ENCODE measurements around the gene AMER2. TPM values are rescaled to one million over a fixed set of nuclear protein-coding genes. Genes with fewer than 3 reads are reported as not detected.

Gene AMER2
- total RNA-seq, 1 donor from 2014 or later: not detected

DNA sequence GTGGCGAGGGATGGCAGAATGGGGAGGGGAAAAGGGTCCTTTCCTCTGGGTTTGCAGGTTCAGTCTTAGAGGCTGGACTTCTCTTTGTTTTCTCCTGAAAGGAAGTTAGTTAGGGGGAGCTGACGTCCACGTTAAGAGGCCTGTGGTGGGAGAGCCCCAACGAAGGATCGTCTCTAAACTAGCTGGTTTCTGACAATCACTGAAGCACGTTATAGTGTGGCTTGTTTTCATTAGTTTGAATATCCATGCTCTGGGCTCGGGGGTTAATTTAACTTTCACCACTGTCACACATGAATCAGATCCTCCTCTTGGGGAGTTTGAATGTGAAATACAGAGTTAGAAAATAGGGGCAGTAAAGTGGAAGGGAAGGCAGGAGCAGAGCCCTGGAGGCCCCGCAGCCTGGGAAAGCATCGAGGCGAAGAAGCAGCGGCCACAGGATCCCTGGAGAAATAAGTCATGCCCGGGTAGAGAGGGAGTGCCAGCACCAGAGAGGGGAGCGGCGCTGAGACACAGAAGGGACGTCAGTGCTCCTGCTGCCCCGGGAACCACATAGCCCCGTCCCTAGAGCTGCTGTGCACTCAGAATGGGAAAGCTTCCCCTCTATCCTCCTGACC, 31.1 kb upstream of the AMER2 start:
- H3K27me3 ChIP-seq (ENCODE audit: low read depth): peaks cover 56% of the 10 kb centered on the region
- no peak overlapping the region for H3K27ac ChIP-seq (replicated peaks)
- H3K9me3 ChIP-seq (replicated peaks): no peaks in the 10 kb centered on the region
- no peaks in the 10 kb centered on the region for H3K36me3 ChIP-seq
- intact Hi-C loops (cut with micrococcal nuclease): no loop called here
- TF ChIP-seq CTCF (IDR thresholded peaks at IDR 0.05; ENCODE audit: borderline replicate concordance): no peak
- DNase-seq: no peak
- H3K4me3 ChIP-seq: no peak overlapping the region
- H3K4me1 ChIP-seq: no peaks in the 10 kb centered on the region

DNA sequence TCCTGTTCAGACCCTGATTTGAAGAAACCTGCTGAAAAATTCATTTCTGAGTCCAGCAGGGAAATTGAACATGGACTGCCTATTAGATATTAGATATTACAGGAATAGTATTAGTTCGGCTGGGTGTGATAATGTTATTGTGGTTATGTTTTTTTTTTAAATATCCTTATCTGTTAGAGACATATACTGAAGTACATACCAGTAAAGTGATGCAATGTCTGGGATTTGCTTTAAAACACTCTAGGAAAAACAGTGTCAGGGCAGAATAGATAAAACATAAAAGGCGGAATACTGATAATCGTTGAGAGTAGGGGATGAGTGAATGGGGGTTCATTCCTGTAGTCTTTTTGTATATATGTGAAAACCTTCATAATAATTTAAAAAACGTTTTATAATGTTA, 28.7 kb upstream of the AMER2 start:
- no peak for DNase-seq
- intact Hi-C loops (cut with micrococcal nuclease): no loop called here
- H3K9me3 ChIP-seq (replicated peaks): no peaks in the 10 kb centered on the region
- no peak overlapping the region for H3K4me3 ChIP-seq
- no peaks in the 10 kb centered on the region for H3K4me1 ChIP-seq
- no peaks in the 10 kb centered on the region for H3K36me3 ChIP-seq
- TF ChIP-seq CTCF (IDR thresholded peaks at IDR 0.05; ENCODE audit: borderline replicate concordance): no peak
- H3K27me3 ChIP-seq (ENCODE audit: low read depth): peaks cover 50% of the 10 kb centered on the region
- H3K27ac ChIP-seq (replicated peaks): no peak overlapping the region

GRCh38 chr13:25198647-25199046, 26.6 kb upstream of the AMER2 start:
- DNase-seq: no peak
- H3K4me3 ChIP-seq: no peak overlapping the region
- no peaks in the 10 kb centered on the region for H3K36me3 ChIP-seq
- no peak for TF ChIP-seq CTCF (IDR thresholded peaks at IDR 0.05; ENCODE audit: borderline replicate concordance)
- H3K9me3 ChIP-seq (replicated peaks): peaks cover 3% of the 10 kb centered on the region
- intact Hi-C loops (cut with micrococcal nuclease): no loop called here
- H3K4me1 ChIP-seq: no peaks in the 10 kb centered on the region
- no peak overlapping the region for H3K27ac ChIP-seq (replicated peaks)
- H3K27me3 ChIP-seq (ENCODE audit: low read depth): peaks cover 55% of the 10 kb centered on the region

DNA sequence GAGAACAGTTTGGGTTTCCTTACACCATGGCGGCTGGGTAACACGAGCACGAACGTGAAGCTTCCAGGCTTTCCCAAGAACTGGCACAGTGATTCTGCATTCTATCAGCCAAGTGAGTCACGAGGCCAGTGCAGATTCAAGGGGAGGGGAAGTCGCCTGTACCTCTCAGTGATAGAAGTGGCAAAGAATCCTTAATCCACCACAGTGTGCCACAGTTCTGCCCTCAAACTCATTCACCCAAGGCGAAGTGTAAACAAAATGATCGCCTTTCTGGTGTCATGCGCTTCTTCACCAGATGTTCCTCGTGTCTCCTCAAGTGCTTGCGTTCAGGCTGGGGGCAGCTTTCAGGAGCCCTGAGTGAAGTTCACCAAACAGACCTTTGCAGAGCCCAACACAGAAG, 24.9 kb upstream of the AMER2 start:
- Histone ChIP-seq H3K9me3 (replicated peaks) (peaks cover 3% of the 10 kb centered on the region), H3K4me1 (no peaks in the 10 kb centered on the region), H3K27me3 (ENCODE audit: low read depth) (peaks cover 53% of the 10 kb centered on the region), H3K27ac (replicated peaks) (no peak overlapping the region), H3K4me3 (no peak overlapping the region), H3K36me3 (no peaks in the 10 kb centered on the region)
- no peak for TF ChIP-seq CTCF (IDR thresholded peaks at IDR 0.05; ENCODE audit: borderline replicate concordance)
- no peak for DNase-seq
- intact Hi-C loops (cut with micrococcal nuclease): no loop called here

DNA sequence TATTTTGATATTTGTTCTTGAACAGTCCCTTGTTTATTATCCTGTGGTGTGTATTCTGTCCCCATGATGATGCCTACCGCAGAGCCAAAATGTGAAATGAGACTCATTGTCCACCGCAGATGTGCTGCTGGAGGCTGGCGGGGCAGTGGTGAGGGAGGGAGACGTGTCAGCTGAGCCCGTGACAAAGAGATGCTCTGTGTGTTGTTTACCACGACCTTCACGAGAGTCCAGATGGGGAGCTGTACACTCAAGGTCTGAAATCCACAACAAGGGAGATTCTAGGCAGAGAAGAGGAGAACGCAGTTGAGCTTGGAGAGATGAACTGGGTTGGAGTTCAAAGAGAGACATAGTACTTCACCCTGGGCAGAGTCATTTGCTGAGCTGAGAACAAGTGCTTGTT, 20.8 kb upstream of the AMER2 start:
- no peak for TF ChIP-seq CTCF (IDR thresholded peaks at IDR 0.05; ENCODE audit: borderline replicate concordance)
- Histone ChIP-seq H3K27ac (replicated peaks) (no peak overlapping the region), H3K36me3 (no peaks in the 10 kb centered on the region), H3K4me3 (no peak overlapping the region), H3K27me3 (ENCODE audit: low read depth) (peaks cover 83% of the 10 kb centered on the region), H3K4me1 (no peaks in the 10 kb centered on the region), H3K9me3 (replicated peaks) (peaks cover 3% of the 10 kb centered on the region)
- intact Hi-C loops (cut with micrococcal nuclease): no loop called here
- no peak for DNase-seq
